Prostate gland (tissue), 2 donors: Measurements from ENCODE around the gene TTC24.

Source experiments
- POLR2A ChIP-seq: fragments of 450-650 bp; IDR thresholded peaks from one replicate; pipeline ENCODE4 v1.6.1; 2016; ENCODE audit warnings: antibody characterized with exemption, mild to moderate bottlenecking
- TF ChIP-seq, protein P1 (sequence below), 4 experiments: fragments of 200-600 bp in 2 of 4; fragments of 450-650 bp in 2 of 4; sonication (generic) in 2 of 4; IDR thresholded peaks; 1 replicate in 3 of 4; 2 replicates in 1 of 4; pipeline ENCODE4 v1.5.1; 2016 to 2019; ENCODE audit warnings: antibody characterized with exemption in 4 of 4, mild to moderate bottlenecking in 2 of 4, moderate library complexity in 2 of 4

DNA sequence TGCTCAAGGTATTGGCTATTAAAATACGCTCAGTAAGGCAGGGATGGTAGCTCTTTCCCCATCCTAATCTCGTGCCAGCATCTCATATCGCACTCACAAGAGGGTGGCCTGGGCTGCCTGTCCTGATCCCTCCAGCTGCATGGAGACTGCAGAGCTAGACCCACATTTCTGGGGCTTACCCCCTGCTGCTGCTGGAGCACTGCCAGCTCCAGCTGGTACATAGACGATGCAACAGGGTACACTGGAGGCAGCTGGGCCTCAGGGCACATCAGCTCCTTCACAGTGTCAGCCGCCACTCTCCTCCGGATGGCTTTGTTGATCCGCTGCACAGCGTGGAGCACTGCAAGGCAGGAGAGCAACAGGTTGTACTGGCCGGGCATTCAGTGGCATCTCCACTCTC lies 23.2 kb upstream of the TTC24 start:
- no peak for TF ChIP-seq POLR2A
- TF ChIP-seq, protein P1, sequence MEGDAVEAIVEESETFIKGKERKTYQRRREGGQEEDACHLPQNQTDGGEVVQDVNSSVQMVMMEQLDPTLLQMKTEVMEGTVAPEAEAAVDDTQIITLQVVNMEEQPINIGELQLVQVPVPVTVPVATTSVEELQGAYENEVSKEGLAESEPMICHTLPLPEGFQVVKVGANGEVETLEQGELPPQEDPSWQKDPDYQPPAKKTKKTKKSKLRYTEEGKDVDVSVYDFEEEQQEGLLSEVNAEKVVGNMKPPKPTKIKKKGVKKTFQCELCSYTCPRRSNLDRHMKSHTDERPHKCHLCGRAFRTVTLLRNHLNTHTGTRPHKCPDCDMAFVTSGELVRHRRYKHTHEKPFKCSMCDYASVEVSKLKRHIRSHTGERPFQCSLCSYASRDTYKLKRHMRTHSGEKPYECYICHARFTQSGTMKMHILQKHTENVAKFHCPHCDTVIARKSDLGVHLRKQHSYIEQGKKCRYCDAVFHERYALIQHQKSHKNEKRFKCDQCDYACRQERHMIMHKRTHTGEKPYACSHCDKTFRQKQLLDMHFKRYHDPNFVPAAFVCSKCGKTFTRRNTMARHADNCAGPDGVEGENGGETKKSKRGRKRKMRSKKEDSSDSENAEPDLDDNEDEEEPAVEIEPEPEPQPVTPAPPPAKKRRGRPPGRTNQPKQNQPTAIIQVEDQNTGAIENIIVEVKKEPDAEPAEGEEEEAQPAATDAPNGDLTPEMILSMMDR (IDR thresholded peaks at IDR 0.05) = no peak
